K562 (cell line): Measurements from ENCODE around the gene RMC1. TPM values are rescaled to one million over a fixed set of nuclear protein-coding genes. Genes with fewer than 3 reads are reported as not detected.
A peak's percentile ranks its signal among the peaks of the same experiment; 100 is the strongest.

Experiments used
- BHLHE40 ChIP-seq: IDR thresholded peaks from 2 replicates; pipeline ENCODE4 v1.6.1; 2011; ENCODE audit warnings: low read length, improper control_type of control experiment
- COPS2 ChIP-seq: fragments of 450-650 bp; conservative IDR thresholded peaks from 2 replicates; pipeline ENCODE4 v1.6.1; 2016; ENCODE audit warnings: mild to moderate bottlenecking, moderate library complexity
- CXXC5 ChIP-seq: fragments of 250-450 bp; sonication (Bioruptor Pico); IDR thresholded peaks from 2 replicates; pipeline ENCODE4 v1.8.0; 2022; ENCODE audit warnings: inconsistent platforms, mild to moderate bottlenecking, moderate library complexity
- DNMT1 ChIP-seq: fragments of 450-650 bp; IDR thresholded peaks from 2 replicates; pipeline ENCODE4 v1.6.1; 2016; ENCODE audit warnings: antibody characterized with exemption, mild to moderate bottlenecking
- EGR1 ChIP-seq: fragments of 450-650 bp; conservative IDR thresholded peaks from 2 replicates; pipeline ENCODE4 v1.6.1; 2017; ENCODE audit warnings: mild to moderate bottlenecking
- HNRNPLL ChIP-seq: fragments of 200-400 bp; formaldehyde crosslinking; IDR thresholded peaks from 2 replicates; pipeline ENCODE4 v1.6.1; 2017; ENCODE audit warnings: low read length, low read depth, mild to moderate bottlenecking; ENCODE audit not compliant: poor library complexity, severe bottlenecking
- KLF10 ChIP-seq: fragments of 250-450 bp; sonication (Bioruptor Pico); IDR thresholded peaks from 2 replicates; pipeline ENCODE4 v1.6.1; 2021; ENCODE audit warnings: matching md5 sums
- MAFK ChIP-seq: IDR thresholded peaks from 2 replicates; pipeline ENCODE4 v1.6.1; 2011; ENCODE audit warnings: low read length, improper control_type of control experiment
- MYNN ChIP-seq, 2 experiments: sonication (generic); formaldehyde crosslinking in 1 of 2; IDR thresholded peaks; 2 replicates each; pipeline versions ENCODE4 v1.5.0 to v1.6.1; 2016 to 2020; ENCODE audit warnings: antibody characterized with exemption in 1 of 2, missing genetic modification reagents in 1 of 2
- NRF1 ChIP-seq, 2 experiments: fragments of 450-650 bp; IDR thresholded peaks in 1 of 2; conservative IDR thresholded peaks in 1 of 2; 2 replicates each; pipeline ENCODE4 v1.6.1; 2014; ENCODE audit warnings: mild to moderate bottlenecking in 2 of 2
- SETDB1 ChIP-seq: IDR thresholded peaks from one replicate; pipeline ENCODE4 v1.6.1; 2012; ENCODE audit warnings: low read length, control low read depth, inconsistent platforms
- TEAD1 ChIP-seq, 2 experiments: fragments of 450-650 bp in 1 of 2; sonication (generic) in 1 of 2; formaldehyde crosslinking; IDR thresholded peaks; 2 replicates each; pipeline versions ENCODE4 v1.4.0 to v1.8.0; 2020 to 2022; ENCODE audit warnings: mild to moderate bottlenecking in 2 of 2, missing genetic modification reagents in 1 of 2
- U2AF1 ChIP-seq: fragments of 200-400 bp; formaldehyde crosslinking; optimal IDR thresholded peaks from 2 replicates; pipeline ENCODE3; 2017; ENCODE audit warnings: mild to moderate bottlenecking, low read depth, low read length, moderate library complexity
- XRCC3 ChIP-seq: fragments of 450-650 bp; IDR thresholded peaks from 2 replicates; pipeline ENCODE4 v1.6.1; 2017; ENCODE audit warnings: mild to moderate bottlenecking, moderate library complexity
- XRCC4 ChIP-seq: IDR thresholded peaks from one replicate; pipeline ENCODE4 v1.6.1; 2011; ENCODE audit not compliant: insufficient read depth, insufficient read length; ENCODE audit errors: extremely low read depth
- ZBTB1 ChIP-seq: sonication (generic); formaldehyde crosslinking; IDR thresholded peaks from 2 replicates; pipeline ENCODE4 v1.8.1; 2023; ENCODE audit warnings: missing genetic modification reagents, low read depth, mild to moderate bottlenecking, borderline replicate concordance
- ZNF146 ChIP-seq: IDR thresholded peaks from one replicate; pipeline ENCODE4 v1.6.1; 2018; ENCODE audit warnings: missing compliant biosample characterization; ENCODE audit not compliant: unreplicated experiment
- ZNF217 ChIP-seq: sonication (generic); formaldehyde crosslinking; IDR thresholded peaks from 2 replicates; pipeline ENCODE4 v1.8.0; 2022; ENCODE audit warnings: mild to moderate bottlenecking, missing genetic modification reagents
- ZNF512 ChIP-seq: IDR thresholded peaks from 2 replicates; pipeline ENCODE4 v1.6.1; 2016; ENCODE audit warnings: missing genetic modification characterization, missing compliant biosample characterization
- ZNF561 ChIP-seq: fragments of 450-650 bp; formaldehyde crosslinking; conservative IDR thresholded peaks from 2 replicates; pipeline ENCODE4 v1.4.0; 2020; ENCODE audit warnings: mild to moderate bottlenecking, moderate library complexity
- ZNF766 ChIP-seq: fragments of 200-800 bp; sonication (Bioruptor generic); conservative IDR thresholded peaks from 2 replicates; pipeline ENCODE4 v1.6.1; 2016; ENCODE audit warnings: missing genetic modification characterization, missing compliant biosample characterization
- polyA plus RNA-seq, 8 experiments: library from polyadenylated mRNA; depleted of rRNA in 4 of 8; stranded (reverse) in 5 of 8; unstranded in 3 of 8; fragments of >200 nt; fragmentation: Nextera tagmentation in 2 of 8; fragmentation: Illumina TruSeq in 1 of 8; extraction: Ambion mirVana in 2 of 8; extraction: Trizol in 1 of 8; gene quantifications; 2 replicates each; pipeline versions ENCODE4 v1.2.1 to v1.2.3, GENCODE V29; 2011 to 2014; ENCODE audit warnings: inconsistent platforms in 1 of 8, missing spikeins in 1 of 8
- total RNA-seq, 7 experiments: library from RNA; depleted of rRNA in 6 of 7; stranded (reverse); fragments of >200 nt in 6 of 7; fragmentation: Illumina TruSeq in 2 of 7; extraction: Trizol in 2 of 7; gene quantifications; 2 replicates each; pipeline versions ENCODE4 v1.2.1 to v1.2.3, GENCODE V29; 2011 to 2021; ENCODE audit warnings: low replicate concordance in 1 of 7
- TF ChIP-seq, protein P1 (sequence below), 2 experiments: IDR thresholded peaks; 2 replicates each; pipeline ENCODE4 v1.6.1; 2011; ENCODE audit warnings: borderline replicate concordance in 1 of 2, control low read depth in 1 of 2, low read depth in 1 of 2, low read length in 1 of 2, mild to moderate bottlenecking in 1 of 2, mixed read lengths in 1 of 2, moderate library complexity in 1 of 2; ENCODE audit not compliant: insufficient read depth in 1 of 2, insufficient read length in 1 of 2, poor library complexity in 1 of 2, severe bottlenecking in 1 of 2; ENCODE audit errors: extremely low read depth in 1 of 2
- TF ChIP-seq, protein P2 (sequence below): fragments of 450-650 bp; IDR thresholded peaks from 2 replicates; pipeline ENCODE4 v1.6.1; 2016; ENCODE audit warnings: mild to moderate bottlenecking

The RMC1 gene
- total and polyA plus RNA-seq, 9 of the 15 experiments (the other 6 are each of a cell fraction or from before 2014, with no cell fraction given), result 7.5 to 42.4 (median 35.5) TPM

DNA sequence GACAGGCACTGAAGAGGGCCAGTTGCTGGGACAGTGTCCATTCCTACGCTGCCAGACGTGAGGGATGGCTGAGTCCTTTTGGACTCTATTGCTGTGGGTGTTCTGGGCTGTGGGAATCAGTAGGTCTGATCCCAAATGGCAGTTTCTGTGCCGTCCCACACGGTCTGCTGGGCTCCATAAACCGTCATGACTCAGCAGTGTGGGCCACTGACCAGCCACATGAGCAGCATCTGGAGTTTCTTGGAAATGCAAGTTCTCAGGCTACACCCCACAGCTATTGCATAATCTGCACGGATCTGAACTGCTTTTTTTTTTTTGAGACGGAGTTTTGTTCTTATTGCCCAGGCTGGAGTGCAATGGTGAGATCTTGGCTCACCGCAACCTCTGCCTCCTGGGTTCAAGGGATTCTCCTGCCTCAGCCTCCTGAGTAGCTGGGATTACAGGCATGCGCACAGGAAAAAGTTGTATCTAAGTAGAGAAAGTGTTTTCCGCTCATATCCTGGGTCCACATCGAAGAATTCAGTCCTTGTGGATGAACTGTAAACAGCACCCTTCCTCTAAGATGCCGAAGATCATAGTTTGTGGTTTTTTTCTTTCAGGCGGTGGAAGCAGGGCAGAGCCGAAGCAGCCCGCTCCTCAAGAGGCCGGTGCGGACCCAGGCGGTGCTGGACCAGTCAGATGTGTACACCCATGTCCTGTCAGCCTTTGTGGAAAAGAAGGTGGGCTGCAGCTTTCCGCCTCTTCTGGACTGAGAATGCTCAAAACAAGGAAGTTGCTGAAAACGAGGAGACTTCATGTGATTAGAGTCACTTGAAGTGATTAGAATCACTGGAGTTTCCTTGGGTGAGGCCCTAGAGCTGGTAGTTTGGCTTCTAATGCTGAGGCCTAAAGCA lies 25.5 kb downstream of the RMC1 start (continued):
- no peak for TF ChIP-seq SETDB1
- peak; percentile 81 for TF ChIP-seq CXXC5
- TF ChIP-seq U2AF1, result no peak
- peak; percentile 75 for TF ChIP-seq BHLHE40
- no peak for TF ChIP-seq ZNF512 (tag)
- TF ChIP-seq NRF1 (conservative IDR thresholded peaks at IDR 0.05 in 1 of 2, IDR thresholded peaks at IDR 0.05 in 1 of 2), result peak; percentile 53 to 58
- TF ChIP-seq ZNF217, result no peak
- no peak for TF ChIP-seq XRCC3
- TF ChIP-seq, protein P1, sequence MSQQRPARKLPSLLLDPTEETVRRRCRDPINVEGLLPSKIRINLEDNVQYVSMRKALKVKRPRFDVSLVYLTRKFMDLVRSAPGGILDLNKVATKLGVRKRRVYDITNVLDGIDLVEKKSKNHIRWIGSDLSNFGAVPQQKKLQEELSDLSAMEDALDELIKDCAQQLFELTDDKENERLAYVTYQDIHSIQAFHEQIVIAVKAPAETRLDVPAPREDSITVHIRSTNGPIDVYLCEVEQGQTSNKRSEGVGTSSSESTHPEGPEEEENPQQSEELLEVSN (IDR thresholded peaks at IDR 0.05; ENCODE audit: borderline replicate concordance in 1 of 2, extremely low read depth in 1 of 2, insufficient read depth in 1 of 2, insufficient read length in 1 of 2, low read depth in 1 of 2, low read length in 1 of 2, poor library complexity in 1 of 2, severe bottlenecking in 1 of 2), result peak in 1 of 2 experiments; percentile 75
- TF ChIP-seq, protein P2, sequence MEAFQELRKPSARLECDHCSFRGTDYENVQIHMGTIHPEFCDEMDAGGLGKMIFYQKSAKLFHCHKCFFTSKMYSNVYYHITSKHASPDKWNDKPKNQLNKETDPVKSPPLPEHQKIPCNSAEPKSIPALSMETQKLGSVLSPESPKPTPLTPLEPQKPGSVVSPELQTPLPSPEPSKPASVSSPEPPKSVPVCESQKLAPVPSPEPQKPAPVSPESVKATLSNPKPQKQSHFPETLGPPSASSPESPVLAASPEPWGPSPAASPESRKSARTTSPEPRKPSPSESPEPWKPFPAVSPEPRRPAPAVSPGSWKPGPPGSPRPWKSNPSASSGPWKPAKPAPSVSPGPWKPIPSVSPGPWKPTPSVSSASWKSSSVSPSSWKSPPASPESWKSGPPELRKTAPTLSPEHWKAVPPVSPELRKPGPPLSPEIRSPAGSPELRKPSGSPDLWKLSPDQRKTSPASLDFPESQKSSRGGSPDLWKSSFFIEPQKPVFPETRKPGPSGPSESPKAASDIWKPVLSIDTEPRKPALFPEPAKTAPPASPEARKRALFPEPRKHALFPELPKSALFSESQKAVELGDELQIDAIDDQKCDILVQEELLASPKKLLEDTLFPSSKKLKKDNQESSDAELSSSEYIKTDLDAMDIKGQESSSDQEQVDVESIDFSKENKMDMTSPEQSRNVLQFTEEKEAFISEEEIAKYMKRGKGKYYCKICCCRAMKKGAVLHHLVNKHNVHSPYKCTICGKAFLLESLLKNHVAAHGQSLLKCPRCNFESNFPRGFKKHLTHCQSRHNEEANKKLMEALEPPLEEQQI, result no peak
- peak; percentile 92 for TF ChIP-seq MAFK
- TF ChIP-seq ZNF561 (CRISPR knock-in tag), result no peak
- TF ChIP-seq ZNF146 (CRISPR knock-in tag), result no peak
- peak; percentile 25 for TF ChIP-seq HNRNPLL
- no peak for TF ChIP-seq DNMT1
- TF ChIP-seq EGR1, result 0 out of 2 replicates have a peak, but pooled peaks have one; percentile 16
- peak in 1 of 2 experiments; percentile 80; a peak in 3 of 4 replicates for TF ChIP-seq TEAD1 (CRISPR knock-in tag; IDR thresholded peaks at IDR 0.05)
- TF ChIP-seq XRCC4, result no peak
- TF ChIP-seq KLF10, result no peak
- 0 out of 2 replicates have a peak, but pooled peaks have one; percentile 28 for TF ChIP-seq ZBTB1
- peak; percentile 70; the same call in 1 of the 2 replicates for TF ChIP-seq MYNN (IDR thresholded peaks at IDR 0.05)
- TF ChIP-seq MYNN (CRISPR knock-in tag; IDR thresholded peaks at IDR 0.05), result no peak
- peak; percentile 84 for TF ChIP-seq ZNF766
- TF ChIP-seq COPS2, result no peak
